Stimulated activated naive CD8-positive, alpha-beta T cell treated with anti-CD3 and anti-CD28 coated beads, Interleukin-15, Interleukin-2, amounts not matched to agents 100 ng/mL and 50 ng/mL, for 24 hours (primary cell): ENCODE results near the gene ANO6.

Source experiments
- H3K27ac Mint-ChIP-seq: one replicate; pipeline ENCODE4 v1.8.0; 2021; ENCODE audit warnings: mild to moderate bottlenecking, mixed read lengths
- H3K27me3 Mint-ChIP-seq: one replicate; pipeline ENCODE4 v1.8.0; 2021; ENCODE audit warnings: mixed read lengths
- H3K36me3 Mint-ChIP-seq: one replicate; pipeline ENCODE4 v1.8.0; 2021; ENCODE audit warnings: low read depth, mixed read lengths
- H3K4me1 Mint-ChIP-seq: one replicate; pipeline ENCODE4 v1.8.0; 2021; ENCODE audit warnings: low read depth, mixed read lengths
- H3K4me3 Mint-ChIP-seq: one replicate; pipeline ENCODE4 v1.8.0; 2021; ENCODE audit warnings: mild to moderate bottlenecking, mixed read lengths
- H3K9me3 Mint-ChIP-seq: one replicate; pipeline ENCODE4 v1.8.0; 2021; ENCODE audit warnings: mixed read lengths

ANO6 gene

GRCh38 chr12:45273717-45274271 lies 57.9 kb downstream of the ANO6 start:
- Mint-ChIP-seq H3K36me3 (peaks cover 4% of the 10 kb centered on the region), H3K4me1 (peaks cover 3% of the 10 kb centered on the region), H3K27ac (no peak overlapping the region), H3K9me3 (no peaks in the 10 kb centered on the region), H3K4me3 (no peak overlapping the region), H3K27me3 (no peaks in the 10 kb centered on the region)

- no peak overlapping the region for H3K4me3 Mint-ChIP-seq
- H3K27ac Mint-ChIP-seq, result no peak overlapping the region
- H3K9me3 Mint-ChIP-seq, result no peaks in the 10 kb centered on the region
- no peaks in the 10 kb centered on the region for H3K4me1 Mint-ChIP-seq
- H3K27me3 Mint-ChIP-seq, result no peaks in the 10 kb centered on the region
- peaks cover 19% of the 10 kb centered on the region for H3K36me3 Mint-ChIP-seq
Measured at GRCh38 chr12:45276154-45276755, 60.4 kb downstream of the ANO6 start.

DNA sequence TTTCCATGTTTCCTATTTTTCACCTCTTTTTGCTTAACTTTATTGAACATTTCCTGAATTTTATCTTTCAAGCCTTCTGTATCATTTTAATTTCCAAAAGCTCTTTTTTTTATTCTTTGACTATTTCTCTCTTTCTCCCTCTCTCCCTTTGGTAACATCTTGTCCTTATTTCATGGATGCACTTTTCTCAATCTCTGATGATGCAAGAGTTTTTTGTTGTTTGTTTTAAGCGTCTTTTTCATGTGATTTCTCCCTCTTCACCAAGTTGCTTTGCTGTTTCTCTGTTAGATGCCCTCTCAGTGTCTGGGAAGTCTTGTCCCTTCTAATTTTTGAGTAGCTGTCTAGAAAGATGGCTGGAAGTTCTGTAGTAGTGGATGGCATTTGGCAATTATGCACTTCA lies 62.6 kb downstream of the ANO6 start:
- no peak overlapping the region for H3K4me3 Mint-ChIP-seq
- peaks cover 31% of the 10 kb centered on the region for H3K36me3 Mint-ChIP-seq
- H3K9me3 Mint-ChIP-seq, result no peaks in the 10 kb centered on the region

GRCh38 chr12:45279931-45280830 lies 64.3 kb downstream of the ANO6 start:
- H3K27me3 Mint-ChIP-seq, result no peaks in the 10 kb centered on the region
- H3K4me3 Mint-ChIP-seq, result no peak overlapping the region
- no peak overlapping the region for H3K27ac Mint-ChIP-seq
- H3K9me3 Mint-ChIP-seq, result no peaks in the 10 kb centered on the region
- H3K36me3 Mint-ChIP-seq, result peaks cover 31% of the 10 kb centered on the region
- H3K4me1 Mint-ChIP-seq, result no peaks in the 10 kb centered on the region

More for the DNA sequence above, 62.6 kb downstream of the ANO6 start:
- Mint-ChIP-seq H3K27me3 (no peaks in the 10 kb centered on the region), H3K27ac (no peak overlapping the region), H3K4me1 (no peaks in the 10 kb centered on the region)

- Mint-ChIP-seq H3K9me3 (no peaks in the 10 kb centered on the region), H3K36me3 (peaks cover 31% of the 10 kb centered on the region), H3K27me3 (no peaks in the 10 kb centered on the region), H3K4me1 (no peaks in the 10 kb centered on the region), H3K27ac (no peak overlapping the region), H3K4me3 (no peak overlapping the region)
Measured at GRCh38 chr12:45281994-45282393, 66.1 kb downstream of the ANO6 start.

DNA sequence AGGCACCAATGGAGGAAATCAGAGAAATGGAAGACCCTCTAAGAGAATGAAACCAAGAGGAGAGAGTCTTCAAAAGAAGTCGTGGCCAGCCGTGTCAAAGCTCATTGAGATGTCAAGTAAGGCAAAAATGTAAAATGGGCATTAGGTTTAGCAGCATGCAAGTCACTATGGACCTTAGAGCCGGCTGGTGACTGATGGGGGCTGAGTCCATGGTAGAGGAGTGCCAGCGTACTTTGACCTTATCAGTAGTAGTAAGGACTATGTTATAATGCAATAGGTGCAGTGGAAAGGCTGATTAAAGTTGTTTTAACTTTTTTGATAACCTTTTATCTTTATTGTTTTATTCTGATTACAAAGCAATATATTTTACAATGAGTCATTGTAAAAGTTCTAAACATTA lies 66.5 kb downstream of the ANO6 start:
- Mint-ChIP-seq H3K4me1 (no peaks in the 10 kb centered on the region), H3K9me3 (no peaks in the 10 kb centered on the region), H3K27me3 (no peaks in the 10 kb centered on the region), H3K4me3 (no peak overlapping the region), H3K36me3 (peaks cover 31% of the 10 kb centered on the region), H3K27ac (no peak overlapping the region)

DNA sequence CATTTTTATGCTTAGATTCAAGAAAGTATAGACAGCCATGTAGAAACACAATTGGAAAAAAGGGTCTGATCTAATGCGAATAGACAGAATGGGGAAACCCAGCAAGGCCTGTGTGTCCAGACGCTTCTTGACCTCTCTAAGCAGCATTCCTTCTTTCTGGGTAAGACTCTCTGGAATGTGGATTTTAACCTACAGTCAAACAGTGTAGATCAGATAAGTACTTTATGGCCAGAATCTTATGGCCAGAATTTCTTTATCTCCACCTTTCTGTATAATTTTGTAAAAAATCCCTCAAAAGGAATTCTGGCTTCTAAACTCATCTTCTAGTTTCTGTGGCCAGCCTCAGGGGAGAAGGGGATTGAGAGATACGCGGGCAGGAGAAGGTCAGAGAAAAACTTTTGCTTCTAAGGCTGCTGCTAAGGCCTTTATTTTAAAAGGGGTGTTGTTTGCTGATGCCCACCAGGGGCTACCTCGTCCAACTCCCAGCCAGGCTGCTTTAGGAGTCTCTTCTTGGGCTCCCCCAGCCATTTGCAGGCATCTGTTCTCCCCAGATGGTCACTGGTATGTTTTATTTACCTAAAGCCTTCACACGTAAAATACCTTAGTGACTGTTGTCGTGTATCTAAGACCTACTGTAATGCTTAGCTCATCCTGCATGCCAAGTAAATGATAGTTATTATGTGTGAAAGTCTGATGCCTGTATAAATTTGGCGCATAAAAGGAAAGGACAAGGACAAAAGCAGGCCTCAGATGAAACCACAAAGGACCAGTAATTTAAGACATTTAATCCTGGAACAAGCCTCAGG lies 68.4 kb downstream of the ANO6 start:
- no peaks in the 10 kb centered on the region for H3K4me1 Mint-ChIP-seq
- peaks cover 27% of the 10 kb centered on the region for H3K36me3 Mint-ChIP-seq
- H3K4me3 Mint-ChIP-seq, result no peak overlapping the region
- H3K27me3 Mint-ChIP-seq, result no peaks in the 10 kb centered on the region
- H3K27ac Mint-ChIP-seq, result no peak overlapping the region
- no peaks in the 10 kb centered on the region for H3K9me3 Mint-ChIP-seq

DNA sequence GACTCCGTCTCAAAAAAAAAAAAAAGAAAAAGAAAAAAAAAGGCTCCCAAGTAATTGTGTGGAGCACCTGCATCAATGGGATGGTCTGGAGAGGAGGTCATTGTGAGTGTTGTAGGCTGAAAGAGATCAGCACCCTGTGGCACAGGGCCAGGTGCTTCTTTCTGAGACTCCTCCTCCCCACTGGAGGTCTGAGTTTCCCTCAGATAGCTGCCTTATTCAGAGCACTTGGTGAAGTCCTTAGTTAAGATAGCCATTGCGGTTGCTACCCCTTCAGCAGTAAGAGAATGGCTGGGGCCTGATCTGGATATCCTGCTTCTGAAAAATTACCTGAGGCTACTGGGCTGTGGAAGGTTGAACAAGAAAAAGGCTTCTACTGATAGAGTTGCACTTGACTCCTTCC lies 69.8 kb downstream of the ANO6 start:
- Mint-ChIP-seq H3K36me3 (peaks cover 17% of the 10 kb centered on the region), H3K27ac (no peak overlapping the region), H3K4me1 (no peaks in the 10 kb centered on the region), H3K9me3 (no peaks in the 10 kb centered on the region), H3K27me3 (no peaks in the 10 kb centered on the region), H3K4me3 (no peak overlapping the region)

GRCh38 chr12:45286621-45287020 lies 70.7 kb downstream of the ANO6 start:
- Mint-ChIP-seq H3K27ac (no peak overlapping the region), H3K36me3 (peaks cover 14% of the 10 kb centered on the region), H3K4me1 (peaks cover 3% of the 10 kb centered on the region), H3K27me3 (no peaks in the 10 kb centered on the region), H3K9me3 (no peaks in the 10 kb centered on the region), H3K4me3 (no peak overlapping the region)

DNA sequence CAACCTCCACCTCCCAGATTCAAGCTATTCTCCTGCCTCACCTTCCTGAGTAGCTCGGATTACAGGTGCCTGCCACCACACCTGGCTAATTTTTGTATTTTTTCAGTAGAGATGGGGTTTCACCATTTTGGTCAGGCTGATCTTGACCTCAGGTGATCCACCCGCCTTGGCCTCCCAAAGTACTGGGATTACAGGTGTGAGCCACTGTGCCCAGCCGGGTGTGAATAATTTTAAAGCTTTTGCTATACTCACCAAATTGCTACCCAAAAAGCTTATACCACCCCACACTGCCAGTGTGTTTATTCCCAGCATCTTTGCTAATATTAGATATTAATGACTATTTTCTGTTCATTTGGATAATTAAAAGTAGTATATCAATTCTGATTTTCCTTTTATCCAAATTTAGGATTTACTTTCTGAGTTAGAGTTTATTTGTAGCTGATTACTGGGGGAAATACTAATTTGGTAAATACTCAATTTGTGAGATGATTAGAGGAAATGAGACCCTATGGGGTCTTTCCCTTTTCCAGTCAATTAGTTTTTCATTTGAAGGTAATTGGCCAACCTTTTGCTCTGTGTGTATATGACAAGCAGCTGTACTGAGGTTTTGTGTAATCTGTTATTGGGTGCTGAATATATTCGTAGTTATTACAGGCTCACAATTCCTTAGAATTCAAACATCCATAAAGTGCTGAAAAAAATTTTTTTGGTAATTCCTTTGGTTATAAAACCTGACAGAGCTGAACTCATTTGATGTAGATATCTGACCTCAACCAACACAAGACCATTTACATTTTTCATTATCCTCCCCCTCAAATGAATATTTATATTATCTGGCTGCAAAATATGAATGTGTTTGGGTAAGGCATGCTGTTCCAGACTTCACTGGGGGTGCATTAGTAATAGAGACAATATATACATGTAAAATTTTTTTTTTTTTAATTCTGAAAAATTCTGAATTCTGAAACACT lies 73.6 kb downstream of the ANO6 start:
- H3K36me3 Mint-ChIP-seq, result peaks cover 14% of the 10 kb centered on the region
- H3K9me3 Mint-ChIP-seq, result no peaks in the 10 kb centered on the region
- H3K27ac Mint-ChIP-seq, result no peak overlapping the region
- H3K4me1 Mint-ChIP-seq, result peaks cover 3% of the 10 kb centered on the region
- no peak overlapping the region for H3K4me3 Mint-ChIP-seq
- H3K27me3 Mint-ChIP-seq, result no peaks in the 10 kb centered on the region

DNA sequence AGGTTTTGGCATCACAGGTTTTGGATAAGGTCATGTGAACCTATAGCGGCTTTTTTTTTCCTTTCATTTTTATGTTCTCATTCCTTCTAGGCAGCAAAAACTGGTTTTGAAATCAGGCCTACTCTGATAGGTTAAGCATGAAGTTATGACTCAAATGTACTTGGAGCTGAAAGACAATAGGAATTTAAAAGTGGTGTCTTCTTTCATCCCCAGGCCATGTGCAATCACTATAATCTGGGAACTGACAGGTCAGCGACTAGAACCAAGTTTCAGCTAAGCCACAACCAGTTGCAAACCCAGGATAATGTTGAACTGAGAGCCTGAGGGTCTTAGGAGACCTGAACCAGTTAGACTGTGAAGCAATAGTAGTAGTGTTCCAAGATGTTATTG lies 74.3 kb downstream of the ANO6 start:
- Mint-ChIP-seq H3K4me3 (no peak overlapping the region), H3K27ac (no peak overlapping the region), H3K36me3 (peaks cover 14% of the 10 kb centered on the region), H3K4me1 (peaks cover 3% of the 10 kb centered on the region), H3K27me3 (no peaks in the 10 kb centered on the region), H3K9me3 (no peaks in the 10 kb centered on the region)

DNA sequence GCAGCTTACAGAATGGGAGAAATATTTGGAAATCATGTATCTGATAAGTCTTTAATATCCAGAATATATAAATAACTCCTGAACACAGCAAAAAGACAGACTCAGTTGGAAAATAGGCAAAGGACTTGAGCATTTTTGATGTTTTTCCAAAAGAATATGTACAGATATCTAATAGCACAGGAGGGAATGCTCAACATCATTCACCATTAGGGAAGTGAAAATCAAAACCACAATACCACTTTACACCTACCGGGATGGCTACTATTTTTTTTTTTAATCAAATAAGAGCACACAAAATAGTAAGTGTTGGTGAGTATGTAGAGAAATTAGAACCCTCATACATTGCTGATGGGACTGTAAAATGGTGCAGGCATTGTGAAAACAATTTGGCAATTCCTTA lies 75.6 kb downstream of the ANO6 start:
- Mint-ChIP-seq H3K27me3 (no peaks in the 10 kb centered on the region), H3K4me3 (no peak overlapping the region), H3K9me3 (no peaks in the 10 kb centered on the region), H3K27ac (no peak overlapping the region), H3K36me3 (peaks cover 14% of the 10 kb centered on the region), H3K4me1 (peaks cover 3% of the 10 kb centered on the region)

- Mint-ChIP-seq H3K9me3 (no peaks in the 10 kb centered on the region), H3K27me3 (no peaks in the 10 kb centered on the region), H3K36me3 (peaks cover 14% of the 10 kb centered on the region), H3K27ac (no peak overlapping the region), H3K4me1 (peaks cover 3% of the 10 kb centered on the region), H3K4me3 (no peak overlapping the region)
Measured at GRCh38 chr12:45292486-45293195, 76.7 kb downstream of the ANO6 start.
